AG09319 (cell line): Measurements from ENCODE around the gene PDE8A.

Source experiments
- DNase-seq: peaks from one replicate; pipeline ENCODE4 v3.0.0-alpha.2; 2010; ENCODE audit warnings: low read depth; ENCODE audit errors: extremely low read depth
- TF ChIP-seq, protein P1 (sequence below): IDR thresholded peaks from 2 replicates; pipeline ENCODE4 v1.5.1; 2011; ENCODE audit warnings: low read depth, mild to moderate bottlenecking, inconsistent platforms, low read length, moderate library complexity

Gene PDE8A

DNA sequence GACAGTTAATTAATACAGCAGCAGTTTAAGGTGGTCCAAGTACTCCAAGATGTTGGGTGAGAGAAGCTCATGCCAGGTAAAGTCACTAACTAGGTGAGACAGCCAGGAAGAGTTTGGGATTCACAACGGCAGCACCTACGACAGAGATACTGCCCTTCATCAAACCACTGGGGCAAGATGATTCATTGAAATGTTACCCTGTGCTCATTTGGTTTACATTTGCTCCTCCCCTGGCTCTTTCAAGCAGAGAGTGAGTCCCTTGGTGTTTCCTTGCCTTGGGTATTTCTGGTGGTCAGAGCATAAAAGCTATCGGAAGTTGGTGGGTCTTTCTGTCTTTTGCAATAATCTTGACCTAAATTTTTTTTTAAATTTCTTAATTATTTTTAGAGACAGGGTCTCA lies 19.9 kb upstream of the PDE8A start:
- TF ChIP-seq, protein P1, sequence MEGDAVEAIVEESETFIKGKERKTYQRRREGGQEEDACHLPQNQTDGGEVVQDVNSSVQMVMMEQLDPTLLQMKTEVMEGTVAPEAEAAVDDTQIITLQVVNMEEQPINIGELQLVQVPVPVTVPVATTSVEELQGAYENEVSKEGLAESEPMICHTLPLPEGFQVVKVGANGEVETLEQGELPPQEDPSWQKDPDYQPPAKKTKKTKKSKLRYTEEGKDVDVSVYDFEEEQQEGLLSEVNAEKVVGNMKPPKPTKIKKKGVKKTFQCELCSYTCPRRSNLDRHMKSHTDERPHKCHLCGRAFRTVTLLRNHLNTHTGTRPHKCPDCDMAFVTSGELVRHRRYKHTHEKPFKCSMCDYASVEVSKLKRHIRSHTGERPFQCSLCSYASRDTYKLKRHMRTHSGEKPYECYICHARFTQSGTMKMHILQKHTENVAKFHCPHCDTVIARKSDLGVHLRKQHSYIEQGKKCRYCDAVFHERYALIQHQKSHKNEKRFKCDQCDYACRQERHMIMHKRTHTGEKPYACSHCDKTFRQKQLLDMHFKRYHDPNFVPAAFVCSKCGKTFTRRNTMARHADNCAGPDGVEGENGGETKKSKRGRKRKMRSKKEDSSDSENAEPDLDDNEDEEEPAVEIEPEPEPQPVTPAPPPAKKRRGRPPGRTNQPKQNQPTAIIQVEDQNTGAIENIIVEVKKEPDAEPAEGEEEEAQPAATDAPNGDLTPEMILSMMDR, result no peak
- no peak for DNase-seq

DNA sequence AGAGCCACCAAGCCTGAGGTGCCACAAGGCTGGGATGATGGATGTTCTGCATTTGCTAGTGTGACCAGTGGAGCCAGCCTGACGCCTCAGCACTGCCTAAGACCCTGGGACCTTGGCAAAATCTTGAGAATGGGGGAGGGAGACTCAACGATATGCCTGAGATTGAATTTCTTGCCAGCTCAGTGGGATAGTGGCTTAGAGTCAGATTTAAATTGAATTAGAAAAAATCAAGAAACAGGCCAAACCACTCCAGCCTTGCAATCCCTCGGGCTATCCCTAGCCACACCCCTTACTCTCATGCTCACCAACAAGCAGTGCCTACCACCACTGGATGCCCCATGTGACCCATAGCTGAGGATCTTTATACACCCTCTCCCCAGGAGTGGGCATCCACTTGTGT lies 18.7 kb upstream of the PDE8A start:
- DNase-seq, result no peak
- TF ChIP-seq, protein P1, result no peak

- TF ChIP-seq, protein P1, result no peak
- no peak for DNase-seq
Measured at GRCh38 chr15:84967380-84967779, 14.3 kb upstream of the PDE8A start.

GRCh38 chr15:84968301-84968700 lies 13.4 kb upstream of the PDE8A start:
- TF ChIP-seq, protein P1, result no peak
- no peak for DNase-seq

- no peak for DNase-seq
- TF ChIP-seq, protein P1, result no peak
Measured at GRCh38 chr15:84969257-84969656, 12.4 kb upstream of the PDE8A start.

GRCh38 chr15:84970843-84971242 lies 10.8 kb upstream of the PDE8A start:
- no peak for DNase-seq
- TF ChIP-seq, protein P1, result no peak

GRCh38 chr15:84973492-84974460 lies 7.9 kb upstream of the PDE8A start:
- no peak for DNase-seq
- TF ChIP-seq, protein P1, result no peak
